AG09309 (cell line): ENCODE measurements around the gene KRTAP13-4.

ENCODE experiments used
- DNase-seq: peaks from one replicate; pipeline ENCODE4 v3.0.0-alpha.2; 2010; ENCODE audit warnings: low read depth
- H3K4me3 ChIP-seq: 2 replicates; pipeline ENCODE4 v1.5.1; 2011; ENCODE audit warnings: mild to moderate bottlenecking, low read depth, low read length, moderate library complexity; ENCODE audit not compliant: control insufficient read depth
- CTCF ChIP-seq: IDR thresholded peaks from 2 replicates; pipeline ENCODE4 v1.5.1; 2011; ENCODE audit warnings: mild to moderate bottlenecking, low read depth, low read length, inconsistent platforms; ENCODE audit not compliant: insufficient read depth, control insufficient read depth; ENCODE audit errors: missing control alignments

Gene KRTAP13-4

GRCh38 chr21:30479259-30479658 lies 49.2 kb downstream of the KRTAP13-4 start:
- TF ChIP-seq CTCF, result no peak
- no peak for DNase-seq
- no peak overlapping the region for H3K4me3 ChIP-seq

- no peak for TF ChIP-seq CTCF
- H3K4me3 ChIP-seq, result no peak within 1 kb of the TSS
- no peak for DNase-seq
Measured at GRCh38 chr21:30480145-30480544, 50.1 kb downstream of the KRTAP13-4 start, which contains the start of gene KRTAP19-1. Gene KRTAP19-1, minus strand, starts transcription at chr21:30480367. Its CDS starts 50 bp downstream, at chr21:30480317.
